Mammary epithelial cell (primary cell): ENCODE data around the gene COL20A1.

Experiments used
- EZH2 ChIP-seq: IDR thresholded peaks from 2 replicates; pipeline ENCODE4 v1.6.1; 2012; ENCODE audit warnings: low read length, inconsistent platforms, borderline replicate concordance
- TF ChIP-seq, protein P1 (sequence below), 2 donors: IDR thresholded peaks in 1 of 2; conservative IDR thresholded peaks in 1 of 2; 2 replicates each; pipeline ENCODE4 v1.5.1; 2011 to 2012; ENCODE audit warnings: inconsistent platforms in 2 of 2, low read length in 2 of 2, mild to moderate bottlenecking in 2 of 2, control low read depth in 1 of 2, low read depth in 1 of 2; ENCODE audit not compliant: insufficient read depth in 1 of 2; ENCODE audit errors: extremely low read depth in 1 of 2

DNA sequence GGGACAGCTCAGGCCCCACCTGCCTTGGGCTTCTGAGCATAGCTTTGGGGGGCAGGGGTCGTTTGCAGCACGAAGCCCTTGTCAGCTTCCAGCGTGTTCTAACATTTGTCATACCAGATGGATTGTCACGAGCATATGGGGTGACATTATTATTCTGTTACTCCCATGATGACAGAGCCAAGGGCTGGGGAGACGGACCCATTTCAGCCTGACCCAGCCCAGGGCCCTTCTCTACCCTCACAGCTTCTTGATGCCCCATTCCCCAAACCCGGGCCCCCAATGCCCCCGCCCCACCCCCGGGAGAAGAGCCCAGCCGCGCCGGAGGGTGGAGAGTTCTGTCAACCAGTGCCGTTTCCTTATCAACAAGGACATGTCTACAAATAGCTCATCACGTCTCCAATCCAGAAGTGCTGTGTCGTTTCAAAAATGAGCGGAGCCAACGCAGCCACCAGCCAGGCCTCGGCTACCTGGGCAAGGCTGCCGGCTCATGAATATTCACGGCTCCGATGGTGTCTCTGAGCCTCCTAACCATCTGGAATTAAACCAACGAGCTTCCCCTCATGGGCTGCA, 77.7 kb downstream of the COL20A1 start:
- TF ChIP-seq, protein P1, sequence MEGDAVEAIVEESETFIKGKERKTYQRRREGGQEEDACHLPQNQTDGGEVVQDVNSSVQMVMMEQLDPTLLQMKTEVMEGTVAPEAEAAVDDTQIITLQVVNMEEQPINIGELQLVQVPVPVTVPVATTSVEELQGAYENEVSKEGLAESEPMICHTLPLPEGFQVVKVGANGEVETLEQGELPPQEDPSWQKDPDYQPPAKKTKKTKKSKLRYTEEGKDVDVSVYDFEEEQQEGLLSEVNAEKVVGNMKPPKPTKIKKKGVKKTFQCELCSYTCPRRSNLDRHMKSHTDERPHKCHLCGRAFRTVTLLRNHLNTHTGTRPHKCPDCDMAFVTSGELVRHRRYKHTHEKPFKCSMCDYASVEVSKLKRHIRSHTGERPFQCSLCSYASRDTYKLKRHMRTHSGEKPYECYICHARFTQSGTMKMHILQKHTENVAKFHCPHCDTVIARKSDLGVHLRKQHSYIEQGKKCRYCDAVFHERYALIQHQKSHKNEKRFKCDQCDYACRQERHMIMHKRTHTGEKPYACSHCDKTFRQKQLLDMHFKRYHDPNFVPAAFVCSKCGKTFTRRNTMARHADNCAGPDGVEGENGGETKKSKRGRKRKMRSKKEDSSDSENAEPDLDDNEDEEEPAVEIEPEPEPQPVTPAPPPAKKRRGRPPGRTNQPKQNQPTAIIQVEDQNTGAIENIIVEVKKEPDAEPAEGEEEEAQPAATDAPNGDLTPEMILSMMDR (conservative IDR thresholded peaks at IDR 0.05 in 1 of 2, IDR thresholded peaks at IDR 0.05 in 1 of 2; ENCODE audit: extremely low read depth in 1 of 2, insufficient read depth in 1 of 2, low read depth in 1 of 2, low read length in 2 of 2): no peak
- no peak for TF ChIP-seq EZH2
